Keratinocyte (primary cell): ENCODE measurements around the gene FOXC1. TPM values are rescaled to one million over a fixed set of nuclear protein-coding genes. Genes with fewer than 3 reads are reported as not detected.

Source experiments
- DNase-seq: peaks from one replicate; pipeline ENCODE4 v3.0.0-alpha.2; 2011; ENCODE audit warnings: low read depth, missing footprints, low spot score
- FAIRE-seq: peaks from 2 replicates; lab custom pipeline; 2011; peaks lifted over from hg19 to GRCh38; lab: Jason Lieb, UNC
- H2AFZ ChIP-seq: 2 replicates; pipeline ENCODE4 v1.6.0; 2012; ENCODE audit warnings: low read length, control low read depth, inconsistent platforms; ENCODE audit not compliant: control insufficient read depth
- H3K27ac ChIP-seq: 2 replicates; pipeline ENCODE4 v1.5.1; 2011; ENCODE audit warnings: low read length; ENCODE audit not compliant: control insufficient read depth, insufficient read depth
- H3K27me3 ChIP-seq: 3 replicates; pipeline ENCODE4 v1.6.0; 2011; ENCODE audit warnings: low read length; ENCODE audit not compliant: control insufficient read depth, insufficient read depth; ENCODE audit errors: extremely low read depth
- H3K36me3 ChIP-seq, 2 experiments: 2 replicates in 1 of 2; 3 replicates in 1 of 2; pipeline ENCODE4 v1.5.1; 2011; ENCODE audit warnings: low read length in 2 of 2, mild to moderate bottlenecking in 1 of 2; ENCODE audit not compliant: control insufficient read depth in 2 of 2, insufficient read depth in 2 of 2; ENCODE audit errors: extremely low read depth in 1 of 2
- H3K4me1 ChIP-seq: 3 replicates; pipeline ENCODE4 v1.5.1; 2011; ENCODE audit warnings: low read length; ENCODE audit not compliant: control insufficient read depth, insufficient read depth; ENCODE audit errors: extremely low read depth
- H3K4me2 ChIP-seq: 3 replicates; pipeline ENCODE4 v1.6.0; 2011; ENCODE audit warnings: low read depth, low read length; ENCODE audit not compliant: control insufficient read depth, insufficient read depth; ENCODE audit errors: extremely low read depth
- H3K4me3 ChIP-seq, 3 experiments: fragments of 200-600 bp in 1 of 3; sonication (generic) in 1 of 3; 2 replicates in 2 of 3; 3 replicates in 1 of 3; pipeline ENCODE4 v1.5.1; 2011 to 2016; ENCODE audit warnings: low read length in 3 of 3, mild to moderate bottlenecking in 3 of 3, control low read depth in 2 of 3, inconsistent platforms in 1 of 3, low read depth in 1 of 3, mixed read lengths in 1 of 3, mixed run types in 1 of 3, moderate library complexity in 1 of 3; ENCODE audit not compliant: control insufficient read depth in 2 of 3, insufficient read depth in 2 of 3; ENCODE audit errors: extremely low read depth in 1 of 3
- H3K79me2 ChIP-seq: 2 replicates; pipeline ENCODE4 v1.6.0; 2012; ENCODE audit warnings: low read length; ENCODE audit not compliant: control insufficient read depth, insufficient read depth
- H3K9ac ChIP-seq: 3 replicates; pipeline ENCODE4 v1.6.0; 2011; ENCODE audit warnings: low read length; ENCODE audit not compliant: control insufficient read depth, insufficient read depth; ENCODE audit errors: extremely low read depth
- H3K9me1 ChIP-seq: 3 replicates; pipeline ENCODE4 v1.6.0; 2011; ENCODE audit warnings: low read length; ENCODE audit not compliant: control insufficient read depth, insufficient read depth; ENCODE audit errors: extremely low read depth
- H3K9me3 ChIP-seq: 2 replicates; pipeline ENCODE4 v1.5.1; 2012; ENCODE audit warnings: low read depth, low read length; ENCODE audit not compliant: control insufficient read depth
- H4K20me1 ChIP-seq: 3 replicates; pipeline ENCODE4 v1.6.0; 2011; ENCODE audit warnings: low read length; ENCODE audit not compliant: control insufficient read depth, insufficient read depth; ENCODE audit errors: extremely low read depth
- EZH2 ChIP-seq: IDR thresholded peaks from one replicate; pipeline ENCODE4 v1.6.1; 2012; ENCODE audit warnings: inconsistent platforms, mild to moderate bottlenecking, low read length, moderate library complexity
- dilution Hi-C: fragments of 300-500 bp; cut with MboI; formaldehyde crosslinking; loops from one replicate; pipeline ENCODE4 v1.7.0; 2020; ENCODE audit warnings: low sequenced_read_pairs; ENCODE audit not compliant: extremely low pct_ligation_motif_present
- polyA plus RNA-seq, 5 experiments: library from polyadenylated mRNA; depleted of rRNA in 3 of 5; stranded (reverse) in 3 of 5; stranded (forward) in 1 of 5; unstranded in 1 of 5; fragments of >200 nt; gene quantifications; 1 replicate in 1 of 5; 2 replicates in 3 of 5; 3 replicates in 1 of 5; pipeline versions ENCODE4 v1.2.1 to v1.2.3, GENCODE V29; 2011 to 2012; ENCODE audit warnings: missing spikeins in 2 of 5, low read depth in 1 of 5, low replicate concordance in 1 of 5
- TF ChIP-seq, protein P1 (sequence below), 3 experiments: IDR thresholded peaks in 1 of 3; conservative IDR thresholded peaks in 1 of 3; optimal IDR thresholded peaks in 1 of 3; 2 replicates in 2 of 3; 3 replicates in 1 of 3; pipeline versions ENCODE3 to v1.5.1; 2011; ENCODE audit warnings: low read length in 3 of 3, mild to moderate bottlenecking in 3 of 3, moderate library complexity in 2 of 3, control low read depth in 1 of 3, inconsistent platforms in 1 of 3; ENCODE audit not compliant: insufficient read depth in 2 of 3; ENCODE audit errors: extremely low read depth in 1 of 3

FOXC1 gene
- polyA plus RNA-seq, 1 donor (not counting 4 experiments of a cell fraction or from before 2014, with no cell fraction given) = 4.3 TPM

DNA sequence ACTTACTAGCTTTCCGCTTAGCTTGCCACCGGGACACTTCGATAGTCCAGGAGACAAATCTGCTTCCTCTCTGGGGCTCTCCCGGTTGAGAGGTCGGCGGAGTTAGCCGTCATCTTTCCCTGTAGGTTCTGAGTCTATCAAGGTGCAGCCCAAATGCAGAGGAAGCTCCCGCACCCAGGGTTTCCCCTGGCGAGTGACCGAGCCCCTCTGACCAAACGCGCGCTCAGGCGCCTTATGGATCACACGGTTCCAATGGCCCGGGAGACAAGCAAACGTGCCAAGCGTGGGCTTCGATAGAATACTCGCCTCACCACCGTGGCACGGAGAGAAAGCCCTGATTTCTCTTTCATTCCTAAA, 15.8 kb upstream of the FOXC1 start:
- Histone ChIP-seq H3K79me2 (no peaks in the 10 kb centered on the region), H3K27ac (no peak overlapping the region), H3K9ac (no peak overlapping the region), H3K4me2 (no peak overlapping the region), H3K4me1 (peaks cover 9% of the 10 kb centered on the region), H4K20me1 (no peaks in the 10 kb centered on the region), H3K9me1 (no peaks in the 10 kb centered on the region), H3K4me3 (no peak overlapping the region), H2AFZ (no peak overlapping the region), H3K36me3 (no peaks in the 10 kb centered on the region), H3K9me3 (no peaks in the 10 kb centered on the region), H3K27me3 (peaks cover 47% of the 10 kb centered on the region)
- dilution Hi-C loops = no loop called here
- TF ChIP-seq EZH2 = no peak
- TF ChIP-seq, protein P1, sequence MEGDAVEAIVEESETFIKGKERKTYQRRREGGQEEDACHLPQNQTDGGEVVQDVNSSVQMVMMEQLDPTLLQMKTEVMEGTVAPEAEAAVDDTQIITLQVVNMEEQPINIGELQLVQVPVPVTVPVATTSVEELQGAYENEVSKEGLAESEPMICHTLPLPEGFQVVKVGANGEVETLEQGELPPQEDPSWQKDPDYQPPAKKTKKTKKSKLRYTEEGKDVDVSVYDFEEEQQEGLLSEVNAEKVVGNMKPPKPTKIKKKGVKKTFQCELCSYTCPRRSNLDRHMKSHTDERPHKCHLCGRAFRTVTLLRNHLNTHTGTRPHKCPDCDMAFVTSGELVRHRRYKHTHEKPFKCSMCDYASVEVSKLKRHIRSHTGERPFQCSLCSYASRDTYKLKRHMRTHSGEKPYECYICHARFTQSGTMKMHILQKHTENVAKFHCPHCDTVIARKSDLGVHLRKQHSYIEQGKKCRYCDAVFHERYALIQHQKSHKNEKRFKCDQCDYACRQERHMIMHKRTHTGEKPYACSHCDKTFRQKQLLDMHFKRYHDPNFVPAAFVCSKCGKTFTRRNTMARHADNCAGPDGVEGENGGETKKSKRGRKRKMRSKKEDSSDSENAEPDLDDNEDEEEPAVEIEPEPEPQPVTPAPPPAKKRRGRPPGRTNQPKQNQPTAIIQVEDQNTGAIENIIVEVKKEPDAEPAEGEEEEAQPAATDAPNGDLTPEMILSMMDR (optimal IDR thresholded peaks at IDR 0.05 in 1 of 3, IDR thresholded peaks at IDR 0.05 in 1 of 3, conservative IDR thresholded peaks at IDR 0.05 in 1 of 3; ENCODE audit: extremely low read depth in 1 of 3, insufficient read depth in 2 of 3, low read length in 3 of 3) = no peak
- no peak for FAIRE-seq
- no peak for DNase-seq

DNA sequence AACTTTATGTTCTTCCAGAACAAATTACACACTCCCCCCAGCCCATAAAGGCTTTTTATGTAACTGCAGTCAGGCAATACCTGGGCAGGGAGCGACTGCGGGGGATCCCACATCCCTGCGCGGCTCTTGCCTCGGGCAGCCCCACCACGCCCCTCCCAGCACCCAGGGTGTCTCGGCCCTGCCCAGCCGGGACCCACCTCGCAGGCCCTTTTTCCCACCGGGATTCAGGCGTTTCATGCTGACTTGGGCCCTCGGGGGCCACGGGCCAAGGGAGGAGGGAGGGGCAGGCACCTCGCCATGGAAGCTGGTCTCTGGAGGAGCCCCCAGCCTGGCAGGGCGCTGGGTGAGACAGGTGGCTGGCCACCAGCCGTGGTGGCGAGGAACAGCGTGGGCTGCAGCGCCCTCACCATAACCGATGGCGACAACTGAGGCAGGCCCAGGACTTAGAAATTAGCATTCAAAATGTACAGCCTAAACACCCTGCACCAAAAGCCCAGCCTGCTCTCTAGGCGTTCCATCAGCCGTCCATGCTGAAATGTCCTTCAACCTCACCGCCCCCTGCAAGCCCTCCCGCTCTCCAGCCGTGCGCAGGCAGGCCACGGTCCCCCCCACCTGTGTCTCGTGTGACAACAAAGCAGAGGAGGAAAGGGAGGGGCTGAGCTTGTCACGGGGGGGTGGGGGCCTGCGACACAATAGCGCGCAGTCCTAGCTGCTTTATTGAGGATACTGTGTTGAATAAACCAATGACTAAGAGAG, 15.1 kb upstream of the FOXC1 start:
- FAIRE-seq (no peak), DNase-seq (no peak)
- Histone ChIP-seq H4K20me1 (no peaks in the 10 kb centered on the region), H2AFZ (no peak overlapping the region), H3K9me3 (no peaks in the 10 kb centered on the region), H3K27ac (no peak overlapping the region), H3K9ac (no peak overlapping the region), H3K79me2 (no peaks in the 10 kb centered on the region), H3K4me3 (no peak overlapping the region), H3K36me3 (no peaks in the 10 kb centered on the region), H3K4me1 (peaks cover 9% of the 10 kb centered on the region), H3K4me2 (no peak overlapping the region), H3K27me3 (peaks cover 47% of the 10 kb centered on the region), H3K9me1 (no peaks in the 10 kb centered on the region)
- TF ChIP-seq EZH2 = no peak
- TF ChIP-seq, protein P1 (optimal IDR thresholded peaks at IDR 0.05 in 1 of 3, IDR thresholded peaks at IDR 0.05 in 1 of 3, conservative IDR thresholded peaks at IDR 0.05 in 1 of 3; ENCODE audit: extremely low read depth in 1 of 3, insufficient read depth in 2 of 3, low read length in 3 of 3) = no peak
- dilution Hi-C loops = no loop called here
